Middle frontal gyrus (tissue), 1 donor: ENCODE data around the gene IQCF2.
"Not testable (repeated sequence)": the region's sequence is repeated elsewhere in the genome, so short reads cannot be mapped to it uniquely, and the experiment has no call there.

ENCODE experiments used
- DNase-seq: peaks from one replicate; pipeline ENCODE4 v3.0.0-alpha.2; 2015; ENCODE audit warnings: low spot score; ENCODE audit errors: extremely low spot score

IQCF2 gene

DNA sequence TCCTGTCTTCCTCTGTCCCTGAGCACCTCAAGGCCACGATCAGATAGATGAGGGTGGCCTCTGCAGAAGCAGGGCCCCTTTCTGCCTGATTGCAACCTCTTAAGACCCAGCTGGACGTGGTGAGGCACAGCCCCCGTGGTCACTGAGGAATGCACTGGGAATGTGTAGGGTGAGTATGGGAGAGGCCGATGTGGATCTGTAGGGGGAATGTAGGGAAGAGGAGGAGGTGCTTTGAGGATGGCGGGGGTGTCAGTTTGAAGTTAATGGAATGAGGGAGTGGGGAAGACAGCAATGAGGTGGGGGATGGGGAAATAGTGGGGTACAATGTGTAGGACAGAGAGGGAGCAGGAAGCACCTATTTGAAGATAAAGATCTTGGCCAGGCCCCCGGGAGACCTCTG, 14.8 kb downstream of the IQCF2 start:
- DNase-seq: no peak

DNA sequence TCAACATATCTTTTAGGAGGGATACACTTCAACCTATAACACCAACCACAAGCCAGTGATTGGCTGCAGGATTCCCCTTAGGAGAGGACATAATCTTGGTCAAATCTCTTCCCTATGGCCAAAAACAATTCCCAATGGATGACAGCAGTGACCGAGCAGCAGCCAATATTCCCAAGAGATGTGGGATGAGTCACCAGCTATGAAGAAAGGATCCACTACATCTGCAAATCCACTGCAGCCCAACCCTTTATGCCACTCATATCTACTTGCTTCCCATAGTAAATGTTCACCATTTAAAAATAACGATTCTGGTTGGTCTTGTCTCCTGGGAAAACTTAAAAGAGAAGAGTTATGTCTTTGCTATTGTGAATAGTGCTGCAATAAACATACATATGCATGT, 18.5 kb downstream of the IQCF2 start:
- DNase-seq: no peak

DNA sequence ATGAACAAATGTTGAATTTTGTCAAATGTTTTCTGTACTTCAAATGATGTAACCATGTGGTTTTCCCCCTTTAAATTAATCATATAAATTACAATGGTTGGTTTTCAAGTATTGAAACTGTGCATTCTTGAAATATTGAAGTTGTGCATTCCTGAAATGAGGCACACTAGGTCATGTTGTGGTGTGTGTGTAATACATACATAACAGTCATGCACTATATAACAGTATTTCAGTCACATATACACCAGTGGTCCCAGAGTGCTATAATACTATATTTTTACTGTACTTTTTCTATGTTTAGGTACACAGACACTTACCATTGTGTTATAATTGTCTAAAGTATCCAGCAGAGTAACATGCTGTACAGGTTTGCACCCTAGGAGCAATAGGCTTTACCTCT, 25.0 kb downstream of the IQCF2 start:
- DNase-seq: no peak

DNA sequence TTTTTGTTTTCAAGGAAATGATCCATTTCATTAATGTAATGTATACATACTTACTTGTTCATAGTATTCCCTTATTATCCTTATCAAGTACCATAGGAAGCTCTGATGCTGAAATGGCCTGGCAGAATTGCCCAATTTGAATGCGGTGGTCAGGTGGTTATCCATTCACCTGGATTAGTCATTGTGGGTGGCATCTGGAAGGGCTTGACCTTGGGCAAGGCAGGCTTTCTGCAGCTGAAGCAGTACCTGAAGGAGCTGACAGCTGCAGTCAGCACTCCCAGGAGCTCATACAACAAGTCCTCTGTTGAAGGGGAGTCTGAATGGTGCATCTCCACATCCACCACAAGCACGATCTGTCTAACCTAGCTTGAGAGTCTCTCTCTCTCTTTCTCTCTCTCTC, 26.2 kb downstream of the IQCF2 start:
- no peak for DNase-seq

DNA sequence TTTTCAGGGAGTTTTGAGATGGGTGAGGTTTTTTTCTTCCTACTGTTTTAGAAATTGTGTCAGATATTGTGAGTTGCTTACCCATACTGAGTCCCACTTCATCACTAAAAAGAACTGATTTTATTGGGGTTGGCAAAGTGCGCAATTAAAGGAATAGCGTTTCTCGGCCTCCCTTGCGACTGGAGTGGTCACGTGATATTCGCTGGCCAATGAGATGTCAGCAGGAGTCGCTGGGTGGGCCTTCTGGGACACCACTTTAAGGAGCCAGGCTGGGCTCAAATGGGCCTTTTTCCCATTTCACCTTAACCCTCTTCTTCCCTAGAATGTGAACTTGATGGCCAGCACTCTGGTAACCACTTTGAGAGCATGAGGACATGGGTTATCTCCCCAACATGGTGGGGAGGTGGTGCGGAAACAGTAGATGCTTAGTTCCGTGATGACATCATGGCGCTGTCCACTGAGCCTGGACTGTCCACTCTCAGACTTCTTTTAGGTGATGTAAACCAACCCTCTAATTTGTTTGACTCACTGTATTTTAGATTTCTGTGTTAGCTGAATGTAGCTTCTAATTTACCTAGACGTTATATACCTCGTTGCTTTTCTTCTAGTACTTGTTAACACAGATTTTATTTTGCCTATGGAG, 27.2 kb downstream of the IQCF2 start:
- DNase-seq: no peak

DNA sequence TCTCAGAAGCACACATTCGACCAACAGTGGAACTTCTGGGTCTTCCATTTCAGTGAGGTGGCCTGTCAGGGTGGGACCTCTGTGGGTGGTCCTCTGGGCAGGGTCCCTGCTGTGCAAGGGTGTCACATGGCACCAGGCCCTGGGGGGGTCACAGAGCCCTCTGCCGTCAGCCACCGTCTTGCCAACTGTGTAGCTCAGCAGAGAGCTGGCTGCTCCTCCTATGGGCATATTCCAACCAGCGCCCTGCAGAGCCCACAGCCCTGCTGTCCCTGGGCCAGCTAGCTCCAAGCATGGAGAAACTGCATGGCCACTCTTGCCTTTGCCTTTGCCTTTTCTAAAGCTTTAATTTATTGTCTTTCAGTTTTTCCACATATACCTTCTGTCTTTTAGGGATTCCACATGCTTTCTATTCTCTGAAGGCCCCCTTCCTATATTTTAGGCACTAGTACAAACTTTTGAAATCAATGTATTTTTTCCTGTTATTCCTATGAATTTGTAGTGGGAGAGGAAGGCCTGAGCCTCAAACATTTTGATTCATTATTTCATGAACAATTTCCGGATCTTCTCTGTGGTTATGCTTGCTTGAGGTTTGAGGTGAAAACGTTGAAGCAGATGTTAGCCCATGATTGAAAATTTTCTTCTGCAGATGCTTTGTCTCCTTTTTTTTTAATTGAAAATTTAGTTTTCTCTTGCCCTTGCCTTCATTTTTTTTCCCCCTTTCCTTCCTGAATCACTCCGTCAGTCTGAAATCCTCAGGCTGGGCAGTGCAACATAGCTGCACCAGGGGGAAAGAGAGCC, 30.0 kb downstream of the IQCF2 start:
- no peak for DNase-seq

DNA sequence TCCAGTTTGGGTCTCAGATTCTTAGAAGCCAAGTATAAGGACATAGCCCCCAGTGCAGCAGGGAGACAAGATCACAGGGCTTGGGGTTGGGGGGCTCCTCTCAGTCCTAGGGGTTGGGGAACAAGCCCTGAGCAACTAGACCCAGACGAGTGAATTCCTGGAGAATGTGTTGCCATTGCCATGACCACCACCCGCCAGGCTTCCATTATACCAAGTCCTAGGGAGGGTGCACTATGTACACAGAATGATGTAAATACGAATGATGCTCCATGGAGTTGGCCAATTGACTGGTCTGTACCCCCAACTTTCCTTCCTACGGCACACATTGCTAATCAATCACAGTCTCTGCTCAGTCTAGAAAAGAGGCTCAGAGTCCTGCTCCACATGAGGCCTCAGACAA, 33.0 kb downstream of the IQCF2 start:
- DNase-seq: no peak

DNA sequence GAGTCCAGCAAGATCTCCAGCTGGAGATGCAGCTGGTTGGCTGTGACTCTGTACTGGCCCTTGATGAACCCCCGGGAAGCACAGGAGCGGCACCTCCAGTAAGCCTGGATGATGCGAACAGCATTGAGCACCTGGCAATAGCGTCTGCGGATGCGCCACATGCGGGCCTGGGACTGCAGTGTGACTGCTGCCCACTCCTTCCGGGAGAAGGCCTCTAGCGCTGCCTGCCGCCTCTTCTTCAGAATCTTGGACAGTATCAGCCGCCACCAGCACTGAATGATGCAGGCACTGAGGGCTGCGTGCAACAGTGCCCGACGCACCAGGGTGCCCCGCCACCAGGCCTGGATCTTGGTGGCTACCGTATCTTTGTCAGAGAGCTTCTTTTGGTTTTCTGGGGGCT, 33.5 kb downstream of the IQCF2 start:
- no peak for DNase-seq

DNA sequence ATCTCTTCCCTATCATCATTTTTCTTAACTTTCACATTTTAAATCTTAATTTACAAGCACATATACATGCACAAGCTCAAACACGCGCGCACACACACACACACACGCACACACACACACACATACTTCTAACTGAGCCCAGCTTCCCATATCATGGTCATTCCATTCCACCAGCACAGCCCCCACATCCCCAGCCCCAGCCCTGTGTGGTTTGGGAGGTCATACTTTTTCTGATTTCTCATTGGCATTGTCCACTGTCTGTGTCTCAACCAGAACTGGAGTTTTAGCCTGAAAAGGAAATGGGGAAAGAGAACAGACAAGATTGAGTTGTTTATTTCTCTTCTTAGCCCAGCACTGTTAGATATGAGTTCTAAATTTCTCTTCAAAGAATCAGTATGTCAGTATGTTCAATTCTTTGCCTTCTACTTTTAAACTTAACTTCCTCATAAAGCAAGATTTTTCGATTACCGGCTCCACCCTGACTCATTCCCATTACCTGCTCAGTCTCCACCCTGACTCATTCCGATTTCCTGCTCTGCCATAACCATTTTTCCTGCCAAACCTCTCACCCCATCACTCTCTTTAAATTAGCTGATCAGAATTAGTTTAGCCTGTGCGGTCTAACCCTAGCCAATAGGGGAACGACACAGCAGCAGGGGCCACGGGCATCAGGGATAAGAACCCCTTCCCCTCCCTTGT, 35.3 kb downstream of the IQCF2 start:
- DNase-seq: no peak

DNA sequence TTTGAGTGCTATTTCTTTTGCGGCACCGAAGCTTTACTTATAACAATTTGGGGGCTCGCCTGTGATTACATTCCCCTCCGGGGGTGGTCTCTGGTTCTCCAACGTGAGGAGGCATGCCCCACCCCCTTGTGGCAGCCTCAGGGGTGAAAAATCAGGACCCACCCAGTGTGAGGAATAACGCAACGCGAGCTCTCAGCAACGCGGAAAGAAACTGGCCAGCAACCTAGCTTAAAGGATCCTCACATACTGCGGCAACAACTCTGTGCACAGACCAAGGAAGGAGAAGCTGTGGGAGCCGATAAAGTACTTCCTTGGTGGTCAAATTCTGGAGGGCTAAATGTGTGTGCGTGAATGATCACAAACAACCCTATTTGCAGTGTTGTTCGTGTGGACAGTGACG, 36.0 kb downstream of the IQCF2 start:
- DNase-seq: no peak

DNA sequence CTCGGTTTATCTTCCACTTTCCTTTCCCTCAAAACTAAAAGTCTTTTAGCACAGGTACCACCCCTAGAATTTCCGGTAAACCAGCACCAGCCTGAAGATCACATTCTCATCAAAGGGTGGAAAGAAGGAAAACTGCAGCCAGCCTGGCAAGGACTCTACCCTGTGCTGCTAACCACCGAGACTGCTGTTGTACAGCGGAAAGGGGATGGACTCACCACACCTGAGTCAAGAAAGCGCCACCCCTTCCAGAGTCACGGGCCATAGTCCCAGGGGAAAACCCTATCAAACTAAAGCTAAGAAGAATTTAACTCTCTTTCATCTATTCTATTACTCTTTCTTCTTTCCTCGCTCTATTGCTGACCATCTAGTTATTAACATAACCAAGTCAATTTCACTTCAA, 38.6 kb downstream of the IQCF2 start:
- not testable (repeated sequence) for DNase-seq

DNA sequence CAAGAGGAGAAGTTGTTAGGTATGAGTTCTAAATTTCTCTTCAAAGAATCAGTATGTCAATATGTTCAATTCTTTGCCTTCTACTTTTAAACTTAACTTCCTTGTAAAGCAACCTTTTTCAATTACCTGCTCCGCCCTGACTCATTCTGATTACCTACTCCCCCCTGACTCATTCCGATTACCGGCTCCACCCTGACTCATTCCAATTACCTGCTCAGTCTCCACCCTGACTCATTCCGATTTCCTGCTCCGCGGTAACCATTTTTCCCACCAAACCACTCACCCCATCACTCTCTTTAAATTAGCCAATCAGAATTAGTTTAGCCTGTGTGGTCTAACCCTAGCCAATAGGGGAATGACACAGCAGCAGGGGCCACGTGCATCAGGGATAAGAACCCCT, 40.9 kb downstream of the IQCF2 start:
- not testable (repeated sequence) for DNase-seq

DNA sequence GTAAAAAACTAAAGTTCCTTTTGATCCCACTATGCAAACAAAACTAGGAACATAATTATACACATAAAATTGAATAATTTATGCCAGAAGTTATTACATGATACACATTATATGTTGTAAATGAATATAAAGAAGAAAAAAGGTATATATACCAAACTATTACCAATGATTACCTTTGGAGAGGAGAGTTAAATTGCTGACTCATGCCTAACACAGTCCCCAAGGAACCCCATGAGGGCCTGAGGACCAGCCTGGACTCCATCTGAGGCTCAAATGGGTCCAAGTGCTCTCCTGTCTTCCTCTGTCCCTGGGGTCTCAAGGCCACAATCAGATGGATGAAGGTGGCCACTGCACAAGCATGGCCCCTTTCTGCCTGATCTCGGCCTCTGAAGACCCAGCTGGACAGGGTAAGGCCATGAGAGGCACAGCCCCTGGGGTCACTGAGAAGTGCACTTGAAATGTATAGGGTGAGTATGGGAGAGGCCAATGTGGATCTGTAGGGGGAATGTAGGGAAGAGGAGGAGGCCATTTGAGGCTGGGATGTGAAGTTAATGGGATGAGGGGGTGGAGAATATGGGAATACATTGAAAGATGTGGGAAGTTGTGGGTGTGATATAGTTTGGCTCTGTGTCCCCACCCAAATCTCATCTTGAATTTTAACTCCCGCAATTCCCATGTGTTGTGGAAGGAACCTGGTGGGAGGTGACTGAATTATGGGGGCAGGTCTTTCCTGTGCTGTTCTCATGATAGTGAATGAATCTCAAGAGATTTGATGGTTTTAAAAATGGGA, 42.8 kb downstream of the IQCF2 start:
- no peak for DNase-seq

DNA sequence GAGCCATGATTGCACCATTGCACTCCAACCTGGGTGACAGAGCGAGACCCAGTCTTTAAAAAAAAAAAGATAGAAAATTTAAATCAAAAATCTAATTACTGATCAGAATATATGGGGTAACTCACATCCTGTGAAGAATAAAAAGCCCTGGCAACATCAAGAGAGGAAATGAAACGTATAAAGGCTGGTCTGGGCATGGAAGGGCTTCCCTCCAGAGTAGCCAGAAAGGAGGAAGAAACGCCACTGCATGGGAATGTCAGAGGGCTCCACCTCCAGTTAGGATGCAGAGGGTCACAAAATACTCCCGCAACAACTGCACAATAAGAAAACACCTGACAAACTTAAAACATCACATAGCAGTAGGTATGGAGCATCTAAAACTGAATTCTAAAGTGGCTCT, 46.6 kb downstream of the IQCF2 start:
- DNase-seq: no peak
